AG08395 (cell line): Measurements from ENCODE around the gene NTRK1.

ENCODE experiments used
- DNase-seq: peaks from one replicate; pipeline ENCODE4 v3.0.0; 2012; ENCODE audit warnings: mixed read lengths, low spot score

The NTRK1 gene

DNA sequence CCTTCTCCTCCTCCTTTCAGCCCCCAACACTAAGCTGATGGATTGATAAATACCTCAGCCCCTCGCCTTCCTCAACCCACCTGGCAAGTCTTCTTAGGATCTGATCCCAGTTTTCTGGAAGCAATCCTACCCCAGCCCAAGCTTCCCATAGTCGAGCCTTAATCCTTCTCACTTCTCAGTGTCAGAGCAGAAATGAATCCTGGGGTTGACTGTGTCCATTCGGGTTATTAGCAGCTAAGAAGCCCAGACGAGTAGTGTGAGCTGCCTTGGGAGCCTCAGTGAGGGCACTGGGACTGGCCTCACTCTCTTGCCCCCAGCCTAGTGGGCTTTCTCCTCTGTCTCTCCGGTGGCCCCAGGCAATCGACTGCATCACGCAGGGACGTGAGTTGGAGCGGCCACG is 20.4 kb downstream of the NTRK1 start:
- no peak for DNase-seq

DNA sequence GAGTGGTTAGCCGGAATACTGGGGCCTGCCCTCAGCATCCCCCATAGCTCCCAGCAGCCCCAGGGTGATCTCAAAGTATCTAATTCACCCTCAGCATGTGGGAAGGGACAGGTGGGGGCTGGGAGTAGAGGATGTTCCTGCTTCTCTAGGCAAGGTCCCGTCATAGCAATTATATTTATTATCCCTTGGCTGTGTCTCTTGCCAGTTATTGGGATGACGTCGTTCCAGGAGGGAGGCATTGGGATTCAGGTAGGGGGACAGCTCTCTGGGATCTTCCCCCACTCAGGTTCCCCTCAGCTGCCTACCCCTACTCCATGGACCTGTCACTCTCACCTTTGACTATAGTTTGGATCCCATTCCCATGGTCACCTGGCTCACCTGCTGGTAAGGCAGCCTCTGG is 21.0 kb downstream of the NTRK1 start:
- no peak for DNase-seq

DNA sequence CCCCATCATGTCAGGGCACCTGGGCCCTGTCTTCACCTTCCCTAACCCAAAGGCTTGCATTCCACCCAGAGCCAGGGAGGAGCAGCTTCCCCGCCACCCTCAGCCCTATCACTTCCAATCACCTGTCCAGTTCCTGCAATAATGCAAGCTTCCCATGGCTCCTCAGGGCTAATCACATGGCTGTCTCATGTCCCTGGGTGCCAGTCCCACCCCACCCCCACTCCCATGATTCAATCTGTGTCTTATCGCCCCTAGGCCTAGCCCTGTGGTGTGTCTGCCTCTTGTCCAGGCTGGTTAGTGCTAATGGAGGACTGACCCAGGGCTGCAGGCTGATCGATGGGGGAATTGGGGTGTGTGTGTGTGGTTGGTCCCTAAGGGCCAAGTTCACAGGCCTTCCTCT is 21.9 kb downstream of the NTRK1 start:
- no peak for DNase-seq

DNA sequence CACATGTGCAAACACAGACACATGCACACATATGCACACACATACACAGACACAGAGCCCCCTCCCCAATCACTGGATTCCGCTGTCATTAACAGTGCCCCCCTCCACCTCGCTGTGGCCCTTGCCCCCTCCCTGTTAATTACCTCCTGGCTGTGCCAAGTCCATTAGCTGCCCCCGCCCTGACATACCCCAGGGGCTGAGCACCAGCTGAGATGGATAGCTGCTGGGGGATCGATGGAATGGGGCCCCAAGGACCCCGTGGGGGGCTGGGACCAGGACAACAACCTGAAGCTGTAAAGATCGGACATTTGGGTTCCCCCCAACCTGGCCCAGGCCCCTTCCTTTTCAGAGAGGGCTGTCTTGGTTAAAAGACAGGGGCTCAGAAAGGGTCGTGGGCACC is 23.3 kb downstream of the NTRK1 start:
- DNase-seq = no peak

DNA sequence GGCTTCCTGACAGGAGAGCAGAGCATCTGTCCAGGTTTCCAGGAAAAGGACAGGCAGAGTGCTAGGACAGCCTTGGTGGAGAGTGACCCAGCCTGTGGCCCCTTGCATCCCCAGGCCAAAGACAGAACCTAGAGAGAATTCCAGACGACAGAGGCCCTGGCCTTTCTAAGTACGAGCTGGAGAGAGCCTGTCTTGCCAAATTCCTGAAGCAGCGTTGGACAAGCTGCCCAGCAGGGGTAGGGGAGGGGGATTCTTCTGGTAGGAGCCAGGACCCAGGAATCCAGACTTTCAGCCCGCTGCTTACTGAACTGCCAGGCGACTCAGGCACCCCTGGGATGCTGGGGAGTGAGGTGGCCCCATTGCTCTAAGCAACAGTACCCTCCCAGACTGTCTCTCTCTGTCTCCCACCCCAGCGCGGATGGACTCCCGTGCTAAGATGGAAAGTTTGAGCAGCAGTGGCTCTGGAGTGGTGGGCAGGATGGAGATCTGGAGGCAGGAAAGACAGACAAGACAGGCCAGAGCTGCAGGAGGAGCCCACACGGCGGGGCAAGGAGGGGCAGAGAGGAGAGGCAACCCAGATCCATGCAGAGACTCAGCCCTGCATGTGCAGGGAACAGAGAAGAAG is 24.0 kb downstream of the NTRK1 start:
- no peak for DNase-seq

DNA sequence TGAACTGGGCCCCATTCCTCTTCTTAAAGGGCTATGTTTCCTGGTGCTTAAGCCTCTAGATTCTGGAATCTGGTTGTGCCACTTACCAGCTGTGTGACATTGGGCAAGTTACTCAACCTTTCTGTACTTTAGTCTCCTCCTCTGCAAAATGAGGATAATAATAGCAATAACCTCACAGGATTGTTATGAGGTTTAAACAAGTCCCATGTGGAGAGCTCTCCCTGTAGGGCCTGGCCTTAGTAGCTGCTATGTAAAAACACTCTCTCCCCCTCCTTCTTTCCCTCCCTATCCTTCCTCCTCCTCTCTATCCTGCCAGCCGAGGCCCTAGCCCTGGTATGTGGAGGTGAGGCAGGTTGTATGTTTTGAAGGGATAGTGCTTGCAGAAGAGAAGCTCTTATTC is 24.6 kb downstream of the NTRK1 start:
- no peak for DNase-seq

DNA sequence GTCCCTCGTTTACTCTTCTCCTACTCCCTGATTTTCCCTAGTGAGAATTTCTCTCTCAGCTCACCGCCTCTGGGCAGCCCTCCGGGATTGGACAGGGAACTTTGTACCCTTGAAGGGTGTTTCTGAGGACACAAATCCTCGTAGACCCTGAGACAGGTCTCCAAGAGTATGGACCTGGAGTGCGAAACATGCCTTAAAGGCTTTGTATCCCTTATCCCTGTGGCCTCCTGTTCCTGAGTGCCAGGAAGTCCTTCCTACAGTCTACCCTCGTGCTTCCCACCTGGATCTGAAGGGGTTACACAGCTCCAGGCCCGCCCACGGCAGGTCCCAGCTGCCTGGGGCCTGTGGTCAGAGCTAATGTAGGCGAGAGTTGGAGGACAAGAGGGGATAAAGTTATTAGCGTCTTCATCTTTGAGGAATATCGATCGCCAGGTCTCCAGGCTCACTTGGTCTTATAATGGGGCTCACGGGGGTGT is 25.3 kb downstream of the NTRK1 start:
- DNase-seq = no peak

DNA sequence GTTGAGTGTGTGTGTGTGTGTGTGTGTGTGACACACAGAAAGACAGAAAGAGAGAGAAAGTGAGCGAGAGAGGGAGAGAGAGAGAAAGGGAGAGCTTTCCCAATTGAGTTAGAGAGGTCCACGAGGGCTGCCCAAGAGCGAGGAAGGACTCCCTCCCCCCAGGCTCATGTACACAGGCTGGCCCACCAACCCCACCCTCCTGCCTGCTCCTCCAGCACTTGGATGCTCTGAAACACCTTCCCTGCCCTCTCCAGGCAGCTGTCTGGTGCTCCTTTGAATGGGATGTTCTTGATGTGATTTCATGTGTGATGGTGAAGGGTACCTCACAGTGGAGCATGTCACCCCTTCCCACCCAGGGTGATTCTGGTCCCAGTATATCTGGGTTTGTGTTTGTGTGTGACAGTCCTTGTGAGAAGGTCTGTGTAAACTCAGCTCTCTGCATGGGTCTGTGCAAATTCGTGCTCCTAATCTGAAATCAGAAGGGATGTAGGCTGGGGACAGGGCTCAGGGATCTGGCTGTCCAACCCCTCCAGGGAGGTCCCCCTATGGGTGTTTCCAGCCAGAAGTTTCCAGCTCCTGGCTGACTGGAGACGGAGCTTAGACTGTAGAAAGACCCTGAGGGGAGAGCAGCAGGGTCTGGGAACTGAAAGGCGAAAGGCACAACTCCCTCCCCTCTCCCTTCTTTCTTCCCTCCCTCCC is 26.1 kb downstream of the NTRK1 start:
- no peak for DNase-seq

DNA sequence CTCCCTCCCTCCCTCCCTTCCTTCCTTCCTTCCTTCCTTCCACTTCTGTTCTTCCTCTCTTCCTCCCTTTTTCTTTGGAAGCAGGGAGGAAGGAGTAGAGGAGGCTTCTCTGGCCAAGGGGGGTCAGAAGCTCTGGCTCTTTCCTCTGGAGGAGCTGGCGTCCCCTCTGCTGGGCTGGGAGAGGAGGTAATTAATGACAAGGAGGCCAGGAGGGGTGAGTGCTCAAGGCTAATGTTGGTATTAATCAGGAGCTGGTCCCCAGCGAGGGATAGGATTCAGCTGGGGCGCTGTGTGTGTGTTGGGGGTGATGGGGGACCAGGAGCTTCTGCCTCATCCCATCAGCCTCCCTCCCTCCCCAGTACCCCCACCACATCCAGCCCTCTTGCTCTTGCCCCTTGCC is 26.7 kb downstream of the NTRK1 start:
- DNase-seq = no peak

DNA sequence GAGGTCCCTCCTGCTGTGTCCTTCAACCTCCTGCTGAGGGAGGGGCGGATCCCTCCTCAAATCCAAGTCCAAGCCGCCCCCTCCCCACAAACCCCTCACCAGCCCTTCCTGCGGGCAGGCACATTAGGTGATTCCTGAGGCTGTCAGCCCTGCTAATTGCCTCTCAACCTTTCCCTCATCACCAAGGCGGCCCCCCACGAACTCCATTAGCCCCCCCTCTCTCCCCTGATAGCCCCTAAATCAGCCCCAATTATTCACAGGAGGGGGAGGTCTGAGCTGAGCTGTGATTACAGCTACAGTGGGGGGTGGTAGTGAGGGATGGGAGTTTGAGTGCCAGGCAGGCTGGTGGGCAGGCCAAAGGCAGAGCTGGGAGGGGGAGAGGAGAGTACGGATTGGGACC is 27.1 kb downstream of the NTRK1 start:
- no peak for DNase-seq

DNA sequence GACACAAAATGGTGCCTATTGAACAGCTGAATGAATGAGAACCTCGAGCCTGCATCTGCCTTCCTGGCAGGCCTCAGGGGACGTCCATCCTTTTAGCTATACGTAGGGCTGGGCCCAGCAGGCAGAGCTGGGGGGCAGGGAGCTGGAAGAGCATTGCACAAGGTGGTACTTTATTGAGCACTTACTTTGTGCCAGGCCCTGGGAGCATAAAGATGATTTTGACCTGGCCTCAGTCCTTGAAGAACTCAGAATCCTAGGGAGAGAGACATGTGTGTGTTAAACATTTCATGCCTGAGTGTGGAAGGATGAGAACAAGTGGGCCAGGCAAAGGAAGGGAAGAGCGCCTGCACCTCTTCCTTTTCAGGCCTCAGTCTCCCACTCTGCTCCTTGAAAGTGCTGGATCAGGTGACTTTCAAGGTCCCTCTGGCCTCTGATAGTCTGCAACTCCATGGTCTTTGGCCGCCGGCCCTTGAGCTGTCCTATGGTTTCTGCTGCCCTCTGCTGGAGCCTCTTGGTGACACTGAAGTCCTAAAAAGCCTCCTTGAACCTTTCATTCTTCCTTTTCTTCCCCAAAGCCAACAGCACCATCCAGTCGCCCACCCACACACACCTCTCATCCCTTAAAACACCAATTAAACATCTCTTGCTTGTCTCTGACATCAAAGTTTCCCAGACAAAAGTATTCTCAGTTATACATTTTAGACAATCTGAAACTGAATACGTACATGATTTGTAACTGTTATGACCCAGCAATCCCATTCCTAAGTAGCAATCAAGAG is 29.3 kb downstream of the NTRK1 start:
- peak; percentile 82 for DNase-seq

DNA sequence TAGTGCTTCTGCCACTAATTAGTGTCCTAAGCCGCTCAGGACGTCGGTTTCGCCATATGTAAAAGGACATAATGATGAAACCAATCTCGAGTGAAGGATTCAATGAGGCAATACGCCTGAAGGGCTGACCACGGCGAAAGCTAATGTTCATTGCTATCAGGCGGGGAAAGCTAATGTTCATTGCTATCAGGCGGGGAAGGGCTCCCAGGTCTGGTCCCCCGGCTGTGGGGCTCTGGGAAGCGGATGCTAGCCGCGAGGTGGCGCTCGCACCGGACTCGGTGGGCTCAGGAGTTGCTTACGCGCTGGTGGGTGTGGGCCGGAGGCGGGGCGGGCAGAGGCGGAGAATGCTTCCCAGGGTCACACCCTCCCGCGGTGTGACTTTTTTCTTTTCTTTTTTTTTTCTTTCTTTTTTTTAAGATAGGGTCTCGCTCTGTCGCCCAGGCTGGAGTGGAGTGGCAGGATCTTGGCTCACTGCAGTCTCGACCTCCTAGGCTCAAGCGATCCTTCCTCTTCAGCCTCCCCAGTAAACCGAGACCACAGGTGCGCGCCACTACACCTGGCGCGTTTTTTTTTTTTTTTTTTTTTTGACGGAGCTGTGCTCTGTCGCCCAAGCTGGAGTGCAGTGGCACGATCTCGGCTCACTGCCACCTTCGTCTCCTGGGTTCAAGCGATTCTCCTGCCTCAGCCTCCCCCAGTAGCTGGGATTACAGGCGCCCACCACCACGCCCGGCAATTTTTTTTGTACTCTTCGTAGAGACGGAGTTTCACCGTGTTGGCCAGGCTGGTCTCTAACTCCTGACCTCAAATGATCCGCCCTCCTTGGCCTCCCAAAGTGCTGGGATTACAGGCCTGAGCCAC is 31.8 kb downstream of the NTRK1 start:
- peak; percentile 89 for DNase-seq

DNA sequence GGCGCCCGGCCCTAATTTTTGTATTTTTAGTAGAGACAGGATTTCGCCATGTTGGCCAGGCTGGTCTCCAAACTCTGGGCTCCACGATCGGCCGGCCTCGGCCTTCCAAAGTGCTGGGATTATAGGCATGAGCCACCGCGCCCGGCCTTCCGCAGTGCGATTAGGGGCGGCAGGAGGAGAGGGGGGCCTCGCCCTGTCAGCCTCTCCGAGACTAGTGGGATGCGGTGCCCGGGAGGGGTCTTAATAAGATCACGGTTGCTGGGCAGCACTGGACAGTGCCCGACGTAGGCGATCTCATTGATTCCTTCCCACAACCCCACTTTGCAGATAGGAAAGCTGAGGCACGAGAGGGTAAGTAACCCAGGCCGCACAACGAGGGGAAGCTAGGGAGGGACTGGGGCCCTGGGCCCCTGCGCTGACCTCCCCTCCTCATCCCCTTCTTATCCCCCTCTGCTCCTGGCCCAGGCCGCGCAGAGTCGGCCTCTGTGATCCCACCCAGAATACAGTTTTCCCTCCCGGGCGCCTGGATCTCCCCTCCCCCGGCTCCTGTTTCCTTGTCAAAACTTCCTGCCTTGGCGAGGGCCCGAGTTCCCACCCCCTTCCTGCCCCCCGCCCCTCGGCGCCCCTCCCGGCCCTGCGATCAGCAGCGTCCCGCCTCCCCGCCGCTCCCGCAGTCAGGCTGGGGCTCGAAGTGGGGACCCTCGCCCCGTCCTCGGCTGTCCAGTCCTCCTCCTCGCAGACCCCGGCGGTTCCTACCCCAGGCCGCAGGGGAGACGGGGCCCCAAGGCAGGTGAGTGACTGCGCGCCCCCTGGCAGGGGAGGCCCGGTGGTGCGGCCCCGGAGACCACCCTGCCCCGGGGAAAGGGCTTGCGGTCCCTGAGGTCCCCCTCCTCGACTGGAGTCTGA is 32.6 kb downstream of the NTRK1 start, which contains the start of gene PEAR1:
PEAR1 (plus strand) TSS at position 671 of the 906 bp plus-strand sequence. CDS start 10,209 bp downstream, outside the sequence.
- no peak for DNase-seq

DNA sequence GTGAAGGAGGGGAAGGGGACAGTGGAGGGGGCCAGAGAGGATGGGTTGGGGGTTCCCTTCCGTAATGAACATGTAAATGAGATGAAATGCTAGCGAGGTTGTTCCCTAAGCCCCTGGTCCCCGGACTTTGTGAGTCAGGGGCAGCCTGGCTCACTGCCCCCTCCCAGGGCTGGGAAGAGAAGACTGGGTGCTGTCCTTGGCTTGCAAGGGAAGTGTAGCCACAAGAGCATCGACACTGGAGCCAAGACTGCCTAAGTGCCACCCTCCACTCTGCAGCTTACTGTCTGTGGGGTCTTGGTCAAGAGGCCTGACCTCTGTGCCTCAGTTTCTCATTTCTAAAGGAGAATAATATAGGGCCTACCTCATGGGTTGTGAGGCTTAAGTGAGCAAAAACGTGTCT is 33.3 kb downstream of the NTRK1 start:
- DNase-seq = no peak

DNA sequence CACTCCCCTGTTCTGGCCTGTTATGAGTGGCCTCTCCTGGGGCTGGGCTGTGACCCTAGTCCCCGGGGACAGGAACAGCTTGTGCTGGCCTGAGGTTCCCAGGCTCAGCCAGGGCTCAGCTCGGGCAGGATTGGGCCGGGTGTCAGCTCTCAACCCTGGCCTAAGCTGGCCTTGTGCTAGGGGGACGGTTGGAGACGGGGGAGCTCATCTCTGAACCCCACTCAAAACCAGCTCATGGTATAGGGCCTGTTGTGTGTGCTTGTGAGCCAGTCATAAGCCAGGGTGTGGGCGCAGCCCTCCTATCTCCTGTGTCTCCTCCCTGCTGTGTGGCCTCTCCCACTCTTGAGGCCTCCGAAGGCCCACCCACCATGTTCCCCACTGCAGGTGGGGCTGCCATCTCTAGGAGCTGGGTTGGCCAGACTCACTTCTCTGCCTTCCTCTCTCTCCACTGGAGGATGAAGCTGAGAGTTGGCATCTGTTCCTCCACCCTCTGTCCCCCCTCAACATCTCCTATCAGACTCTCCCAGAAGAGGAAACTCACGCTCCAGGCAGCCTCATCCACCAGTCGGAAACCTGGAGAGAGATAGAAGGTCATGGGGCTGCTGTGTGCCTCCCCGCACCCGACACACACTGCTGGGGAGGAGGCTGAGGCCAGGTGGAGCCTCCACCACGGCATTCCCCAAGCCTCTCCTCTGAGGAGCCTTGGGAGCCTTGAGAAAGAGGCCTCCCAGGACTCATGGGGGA is 34.2 kb downstream of the NTRK1 start:
- no peak for DNase-seq

DNA sequence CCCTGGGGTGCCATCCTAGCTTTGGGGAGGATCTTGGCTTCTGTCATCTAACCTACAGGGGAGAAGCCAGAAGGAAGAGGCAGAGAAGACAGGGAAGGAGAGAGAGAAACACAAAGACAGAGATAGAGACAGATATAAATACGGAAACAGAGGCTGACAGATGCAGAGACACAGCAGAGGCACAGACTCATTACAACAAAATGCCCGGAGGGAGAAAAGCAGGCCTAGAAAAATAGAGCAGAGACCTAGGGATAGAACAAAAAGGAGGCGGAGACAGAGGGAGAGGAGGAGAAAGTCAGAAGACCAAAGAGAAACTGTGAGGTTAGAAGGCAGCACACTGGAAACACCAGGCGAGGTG is 34.8 kb downstream of the NTRK1 start:
- no peak for DNase-seq

DNA sequence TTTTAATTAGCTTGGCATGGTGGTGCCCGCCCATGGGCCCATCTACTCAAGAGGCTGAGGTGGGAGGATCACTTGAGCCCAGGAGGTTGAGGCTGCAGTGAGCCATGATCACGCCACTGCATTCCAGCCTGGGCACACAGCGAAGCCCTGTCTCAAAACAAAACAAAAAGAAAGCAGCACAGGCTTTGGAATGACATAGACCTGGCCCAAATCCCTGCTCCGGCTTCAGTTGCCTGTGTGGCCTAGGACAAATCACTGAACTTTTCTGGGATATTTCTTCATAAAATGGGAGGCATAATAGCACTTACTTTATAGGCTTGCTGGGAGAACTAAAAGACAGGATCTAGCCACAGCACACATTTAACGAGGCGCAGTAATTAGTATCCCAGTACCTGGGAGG is 35.3 kb downstream of the NTRK1 start:
- no peak for DNase-seq

DNA sequence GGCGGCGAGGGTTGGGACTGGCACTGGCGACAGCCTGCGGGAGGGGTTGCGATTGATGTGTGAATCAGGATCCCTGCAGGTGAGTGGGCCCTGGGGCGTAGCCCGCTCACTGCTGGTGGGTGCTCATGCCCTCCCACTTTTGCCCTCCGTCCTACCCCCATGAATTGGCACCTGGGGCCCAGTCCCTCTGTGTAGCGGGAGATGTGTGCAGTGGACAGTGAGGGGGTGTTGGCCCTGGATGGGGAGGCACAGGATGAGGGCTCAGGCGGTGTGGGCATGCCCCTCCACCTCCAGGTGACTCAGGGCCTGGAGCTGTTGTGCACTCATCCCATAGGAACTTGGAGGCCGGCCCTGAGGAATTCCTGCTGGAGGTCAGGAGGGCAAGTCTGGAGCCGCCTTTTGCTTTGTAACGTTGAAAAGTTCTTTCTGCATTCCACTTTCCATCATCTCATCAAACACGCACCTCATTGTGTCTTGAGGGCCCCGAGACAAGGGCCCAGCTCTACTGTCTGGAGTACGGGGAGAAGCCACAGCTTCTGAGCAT is 35.9 kb downstream of the NTRK1 start:
- DNase-seq = peak; percentile 96

DNA sequence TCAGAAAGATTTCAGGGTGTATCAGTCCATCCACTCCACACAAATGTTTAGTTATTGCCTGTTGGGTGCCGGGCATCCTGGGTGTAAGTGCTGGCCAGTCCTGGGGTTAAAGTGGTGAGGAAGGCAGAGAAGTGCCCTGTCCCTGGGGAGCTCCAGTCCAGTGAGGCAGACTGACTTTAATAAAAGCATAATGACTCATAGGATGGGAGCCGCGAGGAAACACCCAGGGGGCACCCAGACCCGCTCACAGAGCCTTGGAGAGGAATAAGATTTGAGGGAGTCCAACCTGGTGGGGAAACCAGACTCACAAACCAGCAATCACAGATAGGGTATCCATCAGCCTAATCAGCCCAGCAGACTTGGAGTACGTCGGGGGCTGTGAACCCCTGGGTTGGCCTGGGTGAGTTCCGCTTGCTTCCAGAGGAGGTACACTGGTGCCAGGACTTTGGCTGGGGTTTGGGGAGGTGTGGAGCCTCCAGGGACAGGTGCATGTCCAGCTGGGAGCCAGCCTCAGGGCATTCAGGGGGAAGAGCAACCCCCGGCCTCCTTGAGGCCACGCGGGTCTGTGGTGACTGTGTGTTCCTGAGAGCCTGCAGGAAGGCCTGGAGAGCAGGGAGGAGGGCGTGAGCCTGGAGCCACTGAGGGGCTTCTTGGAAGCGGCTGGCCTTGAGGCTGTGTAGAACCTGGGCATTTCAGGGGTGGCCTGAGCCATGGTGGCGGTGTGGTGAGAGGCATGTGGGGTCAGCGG is 36.6 kb downstream of the NTRK1 start:
- peak; percentile 66 for DNase-seq
